NCI-H510A treated with DMSO at 0.1 percent for 48 hours (cell line): ENCODE data around the gene FLCN.

ENCODE experiments used
- DNase-seq: peaks from one replicate; lab custom pipeline; 2025; lab: John Stamatoyannopoulos, UW

Gene FLCN

DNA sequence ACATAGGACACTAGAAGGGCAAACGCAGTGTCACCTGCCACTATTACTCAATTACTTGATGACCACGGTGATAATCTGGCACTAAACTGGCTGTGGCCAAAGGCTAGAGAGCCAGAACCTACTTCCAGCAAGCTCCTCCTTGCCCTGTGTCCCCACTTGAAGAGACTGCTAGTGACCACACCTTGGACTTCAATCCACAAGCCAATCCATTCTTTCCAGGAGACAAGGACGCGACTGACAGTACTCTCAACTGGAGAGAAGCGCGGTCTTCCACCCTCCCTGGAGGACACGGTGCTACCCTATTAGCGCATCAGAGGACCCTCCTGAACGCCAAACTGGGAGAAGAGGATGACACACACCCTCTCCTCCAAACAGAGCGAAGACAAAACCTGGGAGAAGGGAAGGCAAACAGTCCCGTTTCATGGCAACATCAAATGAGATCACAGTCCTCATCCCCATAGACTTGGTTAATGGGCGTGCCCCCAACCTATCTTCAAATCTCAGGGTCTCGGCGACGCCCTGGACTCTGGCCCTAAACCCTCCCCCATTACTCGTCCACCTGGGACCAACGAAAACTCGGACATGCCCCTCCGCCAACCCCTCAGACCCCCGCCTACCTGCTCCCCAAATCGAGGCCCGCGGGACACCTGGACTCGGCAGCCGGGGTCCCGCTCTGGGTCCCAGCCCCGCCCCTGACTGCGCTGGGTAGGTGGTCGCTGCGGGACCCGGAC, 508 bp downstream of the FLCN start:
- no peak for DNase-seq

DNA sequence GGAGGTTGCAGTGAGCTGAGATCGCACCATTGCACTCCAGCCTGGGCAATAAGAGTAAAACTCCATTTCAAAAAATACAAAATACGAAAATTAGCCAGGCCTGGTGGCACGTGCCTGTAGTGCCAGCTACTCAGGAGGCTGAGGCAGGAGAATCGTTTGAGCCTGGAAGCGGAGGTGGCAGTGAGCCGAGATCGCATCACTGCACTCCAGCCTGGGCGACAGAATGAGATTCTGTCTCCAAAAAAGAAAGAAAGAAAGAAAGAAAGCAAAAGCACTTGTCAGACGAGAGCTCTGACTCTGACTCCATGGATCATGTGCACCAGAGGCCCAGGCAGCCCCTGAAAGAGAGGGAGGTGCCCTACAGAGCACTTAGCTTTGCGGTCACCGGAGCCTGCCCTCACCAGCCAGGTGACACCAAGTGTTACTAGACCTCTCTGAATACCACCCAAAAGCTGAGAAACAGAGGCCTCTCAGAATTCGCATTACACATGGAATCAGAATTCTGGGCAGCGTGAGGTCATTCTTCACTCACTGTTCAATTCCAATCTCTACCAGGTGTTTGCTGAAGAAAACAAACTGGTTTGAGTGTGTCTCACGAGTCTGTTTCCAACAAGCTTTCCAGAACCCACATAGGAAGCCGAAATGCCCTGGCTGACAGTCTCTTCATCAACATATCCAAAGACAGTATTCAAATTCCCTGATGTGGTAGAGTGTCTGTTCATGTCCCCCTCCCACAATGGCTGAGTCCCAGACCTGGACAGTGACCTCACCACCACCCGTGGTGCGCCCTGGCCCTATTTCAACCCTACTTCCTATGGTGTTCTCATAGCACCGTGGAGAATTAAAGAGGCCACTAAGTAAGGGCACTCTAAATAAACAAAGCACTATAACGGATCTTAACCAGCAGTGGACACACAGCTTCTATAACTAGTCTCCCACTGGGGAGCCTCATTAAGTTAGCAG, 1.5 kb downstream of the FLCN start:
- DNase-seq = peak; percentile 74

DNA sequence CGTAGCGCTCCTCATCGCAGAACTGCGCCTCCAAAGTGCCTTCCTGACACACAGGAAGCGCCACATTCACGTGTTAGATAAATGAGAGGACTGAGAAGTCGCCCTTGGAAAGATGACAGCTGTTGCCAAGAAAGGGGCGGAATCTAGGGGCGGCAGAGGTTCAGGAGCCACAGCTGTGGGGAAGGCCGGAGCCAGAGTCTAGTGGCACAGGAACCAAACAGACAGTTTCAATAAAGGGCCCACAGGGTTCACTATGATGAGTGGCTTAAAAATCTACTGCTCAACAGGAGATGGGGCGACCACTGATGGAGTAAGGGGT, 4.7 kb downstream of the FLCN start:
- DNase-seq = no peak

DNA sequence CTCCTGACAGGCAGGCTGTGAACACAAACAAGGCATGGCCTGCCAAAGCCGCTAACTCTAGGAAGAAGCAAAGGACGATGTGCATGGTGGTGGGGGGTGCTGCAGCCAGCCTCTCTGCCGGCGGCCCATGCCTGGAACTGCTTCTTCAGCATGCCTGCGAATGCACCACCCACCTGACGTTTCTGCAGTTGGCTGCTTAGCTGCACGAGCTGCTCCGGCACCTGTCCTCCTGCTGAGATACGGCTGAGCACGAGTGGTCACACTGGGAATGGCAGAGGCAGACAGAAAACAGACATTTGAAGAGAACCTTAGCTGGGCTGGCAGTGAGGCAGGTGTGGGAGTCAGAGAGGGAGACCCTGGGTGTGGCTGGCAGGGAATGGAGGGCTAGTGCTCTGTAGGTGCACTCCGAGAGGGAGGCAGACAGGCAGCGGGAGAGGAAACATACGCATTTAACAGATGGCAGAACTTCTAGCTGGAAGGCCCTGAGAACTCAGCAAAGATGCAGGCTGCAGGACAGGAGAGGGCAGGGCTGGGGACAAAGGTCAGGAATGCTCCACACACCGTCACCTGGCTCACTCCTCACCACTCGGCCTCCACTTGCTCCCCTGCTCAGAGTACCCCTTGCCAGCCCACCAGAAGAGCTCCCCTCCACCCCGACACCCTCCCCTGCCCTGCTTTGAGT, 5.2 kb downstream of the FLCN start:
- no peak for DNase-seq

DNA sequence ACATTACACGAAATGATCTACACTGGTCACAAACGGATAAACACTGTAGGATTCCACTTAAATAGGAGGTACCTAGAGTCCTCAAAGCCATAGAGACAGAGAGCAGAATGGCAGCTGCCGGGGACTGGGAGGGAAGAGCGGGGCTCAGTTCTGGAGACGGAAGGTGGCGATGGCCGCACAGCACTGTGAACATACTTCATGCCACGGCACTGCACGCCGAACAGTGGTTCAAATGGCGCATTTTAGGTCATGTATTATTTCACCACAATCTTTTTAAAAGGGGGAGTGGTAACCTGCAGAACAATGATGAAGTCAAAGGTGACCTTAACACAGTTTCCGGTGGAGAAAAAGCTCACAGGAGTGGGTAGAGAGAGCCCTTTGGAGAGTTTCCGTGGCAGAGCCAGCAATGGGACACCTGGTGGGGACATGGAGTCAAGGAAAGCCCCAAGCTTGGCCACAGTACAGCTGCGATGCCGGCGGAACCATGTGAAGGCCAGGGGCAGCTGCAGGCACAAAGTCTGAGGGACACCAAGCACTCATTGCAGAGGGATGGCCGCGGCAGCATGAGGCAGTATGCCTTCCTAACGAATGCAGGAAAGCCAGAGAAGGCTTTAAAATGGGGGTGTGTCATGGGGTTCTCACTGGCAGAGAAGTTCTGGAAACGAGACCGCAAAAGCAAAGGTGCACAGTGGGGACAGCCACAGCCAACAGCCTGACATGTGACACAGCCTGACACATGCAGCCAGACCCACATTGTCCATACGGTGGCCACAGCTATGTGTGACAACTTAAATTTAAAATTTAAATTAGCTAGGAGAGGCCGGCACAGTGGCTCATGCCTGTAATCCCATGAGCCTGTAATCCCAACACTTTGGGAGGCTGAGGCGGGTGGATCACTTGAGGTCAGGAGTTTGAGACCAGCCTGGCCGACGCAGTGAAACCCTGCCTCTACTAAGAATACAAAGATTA, 7.3 kb downstream of the FLCN start:
- no peak for DNase-seq

DNA sequence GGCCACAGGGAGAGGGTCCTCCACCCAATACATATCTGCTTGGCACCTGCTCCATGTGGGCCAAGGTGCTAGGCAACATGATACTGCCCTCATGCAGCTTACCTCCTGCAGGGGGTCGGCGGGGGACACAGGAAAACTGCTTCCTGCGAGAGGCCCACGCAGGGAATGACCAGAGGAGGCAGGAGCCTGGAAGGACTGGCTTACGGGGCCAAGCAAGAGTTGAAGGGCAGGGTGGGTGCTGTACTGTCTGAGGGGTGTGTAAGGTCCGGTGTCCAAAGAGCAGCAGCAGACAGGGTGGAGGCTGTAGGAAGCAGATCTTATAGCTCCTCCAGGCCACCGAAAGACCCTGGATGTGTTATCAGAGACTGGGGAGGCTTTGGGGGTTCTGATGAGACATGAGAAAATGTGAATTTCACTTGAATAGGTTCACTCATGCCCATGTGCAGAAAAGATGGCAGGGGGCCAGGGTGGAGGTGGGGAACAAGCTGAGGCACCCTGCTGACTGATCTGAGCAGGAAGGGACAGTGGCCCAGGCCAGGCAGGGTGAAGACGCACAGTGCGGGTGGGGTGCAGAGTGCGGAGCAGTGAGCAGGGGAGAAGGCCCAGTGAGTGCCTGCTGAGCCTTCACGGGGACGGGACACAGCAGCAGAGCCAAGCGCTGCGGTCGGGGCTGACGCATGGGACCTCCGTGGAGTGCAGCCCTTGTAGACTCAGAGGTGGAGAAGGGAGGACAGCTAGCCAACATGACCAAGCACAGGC, 8.3 kb downstream of the FLCN start:
- no peak for DNase-seq

DNA sequence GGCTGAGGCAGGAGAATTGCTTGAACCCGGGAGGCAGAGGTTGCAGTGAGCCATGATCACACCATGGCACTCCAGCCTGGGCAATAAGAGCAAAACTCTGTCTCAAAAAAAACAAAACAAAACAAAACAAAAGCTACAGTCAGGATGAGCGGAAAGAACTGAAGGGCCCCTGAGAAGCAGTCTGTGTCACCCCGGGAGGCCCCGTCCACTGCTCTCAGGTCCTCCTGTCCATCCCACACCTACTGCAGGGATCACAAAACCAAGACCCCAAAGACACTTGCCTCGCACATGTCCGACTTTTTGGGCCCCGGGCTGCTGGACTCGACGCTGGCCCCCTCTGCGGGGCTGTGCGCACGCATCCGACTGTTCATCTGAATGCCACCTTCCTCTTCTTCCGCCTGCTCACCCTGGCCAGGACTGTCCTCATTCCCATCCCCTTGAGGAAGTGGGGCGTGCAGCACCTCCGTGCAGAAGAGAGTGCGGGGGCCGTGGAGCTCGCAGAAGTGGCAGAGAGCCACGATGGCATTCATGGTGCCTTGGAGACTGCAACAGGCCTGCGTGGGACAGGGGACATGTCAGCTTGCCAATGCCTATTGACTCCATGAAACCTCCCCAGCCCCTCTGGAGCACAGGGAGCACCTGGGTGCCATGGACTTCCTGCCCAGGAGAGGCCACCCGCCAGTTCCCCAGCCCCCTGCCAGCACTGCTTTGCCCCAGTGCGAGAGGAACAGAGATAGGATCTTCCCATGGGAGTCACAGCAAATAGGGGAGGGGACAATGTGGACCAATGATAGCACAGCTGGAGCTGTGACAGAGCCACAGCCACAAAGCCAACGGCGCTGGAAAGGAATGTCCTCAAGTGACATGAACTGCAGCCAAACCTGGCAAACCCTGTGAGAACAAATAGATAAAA, 9.1 kb downstream of the FLCN start:
- no peak for DNase-seq

DNA sequence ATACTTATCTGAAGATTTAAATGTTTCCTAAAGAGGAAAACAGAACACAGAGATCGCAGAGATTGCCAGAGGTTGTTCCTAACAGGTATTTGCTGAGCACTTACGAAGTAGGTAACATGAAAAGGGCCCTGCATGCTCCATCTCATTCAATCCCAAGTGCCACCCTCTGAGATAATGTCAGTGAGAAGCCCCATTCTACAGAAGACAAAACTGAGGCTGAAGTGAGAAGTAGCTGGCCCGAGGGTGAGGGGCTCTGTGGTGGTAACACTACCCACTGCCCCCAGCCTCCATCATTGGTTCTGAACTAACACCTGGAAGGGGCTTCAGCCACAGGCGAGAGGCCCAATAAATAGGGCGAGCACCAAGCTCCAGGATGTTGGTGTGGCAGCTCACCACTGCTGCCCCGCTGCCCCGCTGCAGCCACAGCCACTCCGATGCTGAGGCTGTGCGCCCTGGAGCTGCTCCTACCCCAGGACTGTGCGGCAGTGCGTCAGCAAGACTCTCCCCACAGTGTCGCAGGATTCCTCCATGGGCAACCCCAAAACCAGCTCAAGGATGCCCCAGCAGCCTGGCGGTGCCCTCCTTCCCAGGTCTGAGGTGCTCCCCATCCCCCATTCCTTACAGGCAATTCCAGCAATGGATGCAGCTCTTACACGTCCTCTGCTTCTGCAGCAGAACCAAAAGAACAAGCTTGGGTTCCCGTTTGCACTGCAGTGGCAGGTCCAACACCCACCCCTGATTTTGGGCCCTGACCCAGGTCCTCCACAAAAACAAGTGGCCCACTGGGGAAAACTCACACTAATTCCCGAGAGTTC, 10.3 kb downstream of the FLCN start:
- no peak for DNase-seq

DNA sequence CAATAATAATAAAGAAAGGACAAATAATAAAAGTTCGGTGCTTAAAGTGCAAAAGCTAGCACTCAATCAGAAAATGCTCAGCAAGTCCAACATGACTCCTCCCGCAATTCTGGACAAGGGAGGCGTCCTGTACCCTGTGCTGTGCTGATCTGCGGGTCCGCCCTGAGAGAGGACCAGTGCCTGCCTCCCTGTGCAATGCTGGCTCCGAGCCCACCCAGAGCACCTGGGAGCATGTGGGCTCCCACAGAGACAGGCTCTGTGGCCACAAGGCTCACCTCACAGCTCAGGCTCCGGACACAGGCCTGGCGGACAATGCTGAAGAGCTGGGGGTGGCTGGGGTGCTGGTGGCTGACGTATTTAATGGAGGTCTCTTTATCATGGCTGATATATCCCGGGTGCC, 11.1 kb downstream of the FLCN start:
- no peak for DNase-seq

DNA sequence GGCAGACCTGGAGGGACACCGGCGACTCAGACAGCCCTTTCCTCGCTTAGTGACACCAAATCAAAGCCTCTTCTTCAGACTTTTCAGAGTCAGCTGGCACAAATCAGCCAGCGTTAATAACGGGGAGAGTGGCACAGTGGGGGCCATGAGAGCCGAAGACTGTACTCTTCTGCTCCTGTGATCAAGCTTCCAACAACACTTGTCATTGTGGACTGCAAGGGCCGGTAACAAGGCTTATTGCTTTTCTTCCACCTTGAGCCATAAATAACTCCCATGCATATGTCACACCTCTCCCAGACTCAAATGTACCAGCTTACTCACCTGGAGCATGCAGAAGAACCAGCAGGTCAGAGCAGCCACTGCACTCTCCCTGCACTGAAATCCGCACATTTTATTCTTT, 12.8 kb downstream of the FLCN start:
- no peak for DNase-seq

DNA sequence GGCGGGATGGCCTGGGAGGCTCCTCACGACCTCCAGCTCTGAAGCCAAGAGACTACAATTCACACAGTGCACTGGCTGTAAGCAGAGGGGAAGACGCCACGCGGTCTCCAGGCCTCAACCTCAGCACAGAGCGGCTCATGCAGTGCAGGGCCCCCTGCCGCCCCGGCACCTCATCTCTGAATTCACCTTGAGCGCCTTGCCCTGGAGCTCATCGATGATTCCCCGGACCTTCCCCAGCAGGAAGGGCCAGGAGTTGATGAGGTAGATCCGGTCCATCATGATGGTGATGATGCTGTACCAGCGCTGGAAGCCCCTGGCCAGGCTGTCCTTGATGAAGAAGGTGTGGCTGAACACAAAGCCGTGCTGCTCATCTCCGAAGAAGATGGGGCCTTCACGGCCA, 13.2 kb downstream of the FLCN start:
- DNase-seq = no peak

DNA sequence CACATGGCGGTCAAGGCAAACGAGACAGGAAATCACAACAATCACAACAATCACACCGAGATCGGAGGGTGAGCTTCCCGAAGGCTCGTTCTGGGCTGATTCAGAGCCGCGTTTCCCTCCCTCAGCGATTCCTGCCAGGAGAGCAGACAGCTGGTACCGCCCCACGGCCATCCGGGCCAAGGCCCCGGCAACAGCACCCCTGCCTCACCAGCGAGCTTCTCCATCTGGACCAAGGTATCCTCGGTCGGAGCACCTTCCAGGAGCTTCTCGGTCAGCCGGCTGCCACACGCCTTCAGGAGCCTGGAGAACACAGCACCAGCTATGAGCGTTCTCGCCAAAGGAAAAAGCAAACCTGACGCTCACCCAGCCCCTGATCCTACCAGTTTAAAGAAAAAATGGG, 15.6 kb downstream of the FLCN start:
- DNase-seq = no peak

DNA sequence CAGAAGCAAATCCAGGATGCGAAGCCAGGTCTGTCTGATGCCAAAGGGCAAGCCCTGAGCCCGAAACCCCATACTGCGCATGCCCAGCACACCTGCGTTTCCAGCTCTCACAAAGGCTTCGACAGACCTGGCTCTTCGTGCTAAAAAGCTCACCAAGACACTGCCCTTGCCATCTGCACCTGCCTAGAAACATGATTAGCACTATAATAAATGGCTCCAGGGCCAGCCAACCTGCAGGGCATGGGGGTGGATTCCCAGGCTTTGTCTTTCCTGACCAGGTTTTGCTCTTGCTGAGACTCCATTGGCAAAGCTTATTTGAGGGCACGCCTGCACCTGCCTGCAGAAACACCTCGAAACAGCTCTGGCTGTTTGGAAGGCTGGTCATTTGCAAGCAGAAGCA, 16.4 kb downstream of the FLCN start:
- no peak for DNase-seq

DNA sequence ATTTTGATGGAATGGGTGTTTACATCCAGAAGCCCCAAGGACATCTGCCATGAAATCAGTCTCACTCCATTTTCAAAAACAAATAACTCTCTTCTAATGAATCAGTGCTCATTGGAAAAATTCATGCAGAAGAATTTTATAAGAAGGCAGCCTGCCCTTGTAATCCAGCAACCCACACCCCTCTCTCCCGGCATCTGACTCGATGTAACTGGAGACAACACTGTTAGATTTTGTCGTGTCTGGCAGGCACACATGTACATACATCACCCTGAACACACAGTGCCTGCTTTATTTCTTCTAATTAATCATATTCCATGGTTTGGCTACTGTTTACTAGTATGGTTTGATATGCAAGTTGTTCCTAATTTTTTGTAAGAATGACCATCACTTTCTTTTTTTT, 19.0 kb downstream of the FLCN start:
- DNase-seq = no peak

DNA sequence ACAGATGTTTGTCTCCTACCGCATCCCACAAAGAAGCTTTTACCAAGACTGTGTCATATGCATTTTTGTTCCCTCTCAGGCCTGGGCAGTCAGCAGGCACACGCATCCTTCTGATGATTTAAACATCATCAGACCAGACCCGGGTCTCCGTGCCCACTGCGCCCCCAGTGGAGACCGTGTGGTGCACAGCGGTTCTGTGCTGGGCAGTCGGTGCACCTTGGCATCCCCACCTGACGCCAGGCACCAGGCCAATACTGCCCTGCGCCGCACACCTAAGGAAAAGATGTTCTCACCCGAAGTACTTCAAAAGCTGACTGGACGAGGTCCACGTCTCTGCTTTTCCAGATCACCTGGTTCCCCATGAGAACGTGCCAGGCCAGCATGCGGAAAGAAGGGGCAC, 20.2 kb downstream of the FLCN start:
- DNase-seq = no peak

DNA sequence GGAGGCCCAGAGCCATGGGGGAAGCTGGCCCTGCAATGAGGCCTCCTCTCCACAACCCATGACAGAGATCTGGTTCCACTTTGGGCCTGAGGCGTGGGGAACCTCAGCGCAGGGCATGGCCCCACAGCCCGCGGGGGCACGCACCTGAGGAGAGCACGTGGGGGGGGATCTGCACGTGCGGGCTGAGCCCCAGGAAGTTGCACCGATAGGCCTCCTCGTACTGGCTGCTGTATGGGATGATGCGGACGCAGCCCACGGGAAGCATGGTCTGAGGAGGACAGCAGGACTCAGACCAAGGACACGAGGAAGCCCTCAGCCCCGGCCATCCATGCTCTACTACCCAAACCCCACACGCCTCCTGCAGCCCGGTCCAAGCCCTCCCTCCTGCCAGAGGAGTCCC, 20.7 kb downstream of the FLCN start:
- DNase-seq = no peak

DNA sequence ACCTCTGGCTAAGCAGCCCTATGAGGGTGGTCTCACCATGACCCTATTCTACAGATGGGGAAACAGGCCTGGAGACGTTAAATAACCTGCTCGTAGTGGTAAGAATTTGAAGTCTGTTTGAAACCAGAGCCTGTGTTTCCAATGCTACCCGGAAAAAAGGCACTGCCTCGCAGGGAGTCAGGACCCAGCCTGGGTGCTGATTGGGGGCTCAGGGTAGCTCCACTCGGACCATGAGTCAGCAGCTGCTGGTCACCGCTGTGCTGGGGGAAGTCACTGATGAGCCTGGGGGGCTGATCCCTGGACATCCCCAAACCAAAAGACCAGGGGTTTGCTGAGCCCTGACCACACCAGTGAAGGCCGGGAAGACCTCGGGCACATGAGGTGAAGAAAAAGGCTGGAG, 21.4 kb downstream of the FLCN start:
- no peak for DNase-seq

DNA sequence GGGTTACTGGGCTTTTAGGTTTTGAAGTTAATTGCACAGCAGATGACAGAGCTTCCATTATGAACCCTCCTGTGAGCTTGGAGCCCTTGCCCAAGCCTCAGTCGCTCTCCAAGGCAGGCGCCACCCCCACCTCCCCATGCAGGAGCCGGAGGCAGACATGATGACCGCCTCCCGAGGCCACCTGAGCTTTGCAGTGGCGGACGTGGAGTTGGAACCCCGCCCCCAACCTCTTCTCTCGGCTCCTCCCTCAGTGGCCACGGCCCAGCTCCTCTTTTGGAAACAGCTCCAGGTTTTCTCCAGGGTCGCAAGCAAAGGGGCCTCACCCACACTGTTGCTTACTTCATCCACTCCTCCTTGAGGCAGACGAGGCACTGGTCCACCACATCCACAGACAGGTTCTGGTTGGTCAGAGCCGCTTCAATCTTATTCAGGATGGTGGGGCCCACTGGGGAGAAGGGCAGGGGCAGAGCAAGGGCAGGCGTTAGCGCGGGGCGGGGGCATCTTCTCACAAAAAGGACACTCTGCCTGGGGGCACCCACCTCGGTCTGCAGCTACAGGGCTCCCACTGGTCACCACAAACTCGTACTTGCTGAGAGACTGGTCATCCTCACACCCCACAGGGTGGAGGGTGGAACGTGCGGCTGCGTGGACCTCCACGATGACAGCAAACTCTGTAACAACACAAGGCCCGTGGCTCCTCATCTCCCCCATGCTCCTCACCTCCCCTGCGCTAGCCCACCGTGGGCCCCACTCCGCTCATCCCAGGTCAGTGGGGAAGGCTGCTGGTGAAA, 22.1 kb downstream of the FLCN start:
- no peak for DNase-seq
